Middle frontal gyrus (tissue), 1 donor: ENCODE data around the gene MRPL44.
A peak's percentile ranks its signal among the peaks of the same experiment; 100 is the strongest.

Source experiments
- DNase-seq: peaks from one replicate; pipeline ENCODE4 v3.0.0-alpha.2; 2015; ENCODE audit warnings: low spot score; ENCODE audit errors: extremely low spot score

MRPL44 gene

GRCh38 chr2:223957092-223957851 is at the start of gene MRPL44:
Gene MRPL44, plus strand, starts transcription at chr2:223957463. Its CDS starts 10 bp downstream, at chr2:223957473.
- DNase-seq, result peak; percentile 94

DNA sequence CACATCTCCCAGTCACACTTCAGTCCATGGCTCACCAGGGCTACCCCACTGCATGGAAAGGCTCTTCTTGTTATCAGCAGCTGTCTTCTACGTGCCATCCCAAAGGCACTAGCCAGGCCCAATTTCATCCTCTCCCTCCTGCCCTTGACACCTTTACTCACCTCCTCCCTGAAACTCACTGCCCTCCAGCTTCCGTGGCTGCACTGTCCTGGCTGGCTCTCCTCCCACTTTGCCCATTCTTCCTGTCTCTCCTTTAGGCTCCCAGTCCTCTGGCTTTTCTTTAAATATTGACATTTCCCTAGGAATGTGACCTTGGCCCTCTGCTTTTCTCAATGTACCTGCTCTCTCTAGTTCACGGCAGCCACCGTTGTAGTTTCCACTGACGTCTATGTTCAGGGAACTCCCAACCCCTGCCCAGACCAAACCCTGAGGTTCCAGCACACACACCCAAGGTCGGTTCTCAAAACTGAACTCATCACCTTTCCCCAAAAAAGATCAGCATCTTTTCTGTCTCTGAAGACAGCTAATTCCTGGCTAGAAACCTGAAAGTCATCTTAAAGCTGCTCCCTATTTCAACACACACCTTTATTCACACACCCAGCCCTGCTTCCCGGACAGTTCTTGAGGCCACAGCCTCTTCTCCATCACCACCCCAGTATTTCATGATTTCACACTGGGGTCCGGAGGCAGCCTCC is 48.8 kb upstream of the MRPL44 start:
- DNase-seq, result no peak

DNA sequence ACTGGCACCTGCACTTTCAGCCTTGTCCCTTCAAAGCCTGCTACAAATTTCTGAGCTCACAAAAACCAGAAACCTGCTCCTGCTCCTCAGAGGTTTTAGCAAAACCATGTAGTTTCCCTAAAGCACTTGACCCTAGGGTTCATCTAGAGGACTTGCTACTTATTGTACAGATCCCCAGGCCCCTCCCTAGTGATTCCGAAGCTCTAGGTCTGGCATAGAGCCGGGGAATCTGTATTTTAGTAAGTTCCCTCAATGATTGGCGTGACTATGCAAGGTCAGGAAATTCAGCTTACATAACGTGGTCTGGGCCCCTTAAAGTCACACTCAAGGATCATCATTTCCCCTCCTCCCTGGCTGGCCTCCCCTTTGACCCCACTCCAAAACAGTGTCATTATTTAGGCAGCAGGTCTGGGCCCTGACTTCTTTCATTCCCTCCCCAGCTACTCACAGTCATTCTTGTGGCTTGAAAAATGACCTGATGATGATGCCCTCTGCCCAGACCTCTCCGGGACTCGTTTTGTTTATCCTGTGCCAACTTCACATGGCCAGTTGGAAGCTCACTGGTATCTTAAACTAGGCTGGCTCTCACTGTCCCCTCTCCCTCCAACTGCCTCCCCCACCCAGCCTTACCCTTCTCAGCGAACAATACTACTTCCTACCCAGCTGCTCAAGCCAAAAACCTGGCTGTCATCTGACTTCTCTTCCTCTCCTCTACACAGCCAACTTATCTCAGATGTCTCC is 48.1 kb upstream of the MRPL44 start:
- no peak for DNase-seq

DNA sequence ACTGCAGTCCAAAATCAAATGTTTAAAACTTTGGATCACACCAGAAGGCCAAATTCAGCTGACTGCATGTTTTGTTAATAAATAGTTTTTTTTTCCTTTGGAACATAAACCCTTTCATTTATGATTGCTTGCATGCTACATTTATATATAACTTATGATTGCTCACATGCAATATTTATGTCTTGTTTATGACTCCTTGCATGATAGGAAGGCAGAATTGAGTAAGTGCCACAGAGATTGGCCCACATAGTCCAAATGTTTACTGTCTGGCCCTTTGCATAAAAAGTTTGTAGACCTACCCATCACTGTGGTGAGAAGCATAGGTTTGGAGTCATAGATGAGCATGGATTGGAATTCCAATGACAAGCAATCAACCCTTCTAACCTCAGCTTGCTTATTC is 42.9 kb upstream of the MRPL44 start:
- DNase-seq, result no peak

- DNase-seq, result no peak
These were observed 42.2 kb upstream of the MRPL44 start for GRCh38 chr2:223915071-223915470.

DNA sequence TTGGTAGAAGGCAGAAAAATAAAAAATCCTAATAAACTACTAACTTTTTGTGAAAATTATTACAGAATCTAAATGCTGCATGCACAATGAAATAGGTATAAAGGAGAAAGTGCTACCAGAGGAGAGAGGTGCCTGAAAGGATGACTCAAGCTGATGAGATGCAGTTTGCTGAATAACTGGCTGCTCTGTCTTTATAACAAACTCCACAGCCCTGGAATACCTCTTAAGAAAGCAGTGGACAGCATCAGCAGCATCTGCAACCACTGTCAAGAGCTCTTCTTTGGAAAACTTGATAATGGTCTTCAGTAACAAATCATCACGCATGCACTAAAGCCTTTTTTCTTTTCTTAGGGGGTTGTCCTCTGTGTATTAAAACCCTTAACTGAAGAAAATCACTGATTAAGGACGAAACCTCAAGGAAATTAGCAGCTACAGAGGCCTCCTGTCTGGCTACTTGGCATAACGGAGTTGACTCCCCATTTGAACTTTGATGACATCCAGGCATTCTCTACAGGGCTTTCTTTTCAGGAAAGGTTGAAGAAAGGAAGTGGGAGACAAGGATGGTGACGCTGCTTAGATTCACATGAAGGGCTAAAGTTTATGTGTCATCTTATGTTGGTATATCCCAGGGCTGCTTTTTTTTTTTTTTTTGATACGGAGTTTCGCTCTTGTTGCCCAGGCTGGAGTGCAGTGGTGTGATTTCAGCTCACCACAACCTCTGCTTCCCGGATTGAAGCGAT is 40.9 kb upstream of the MRPL44 start:
- no peak for DNase-seq

GRCh38 chr2:223918671-223919134 is 38.6 kb upstream of the MRPL44 start:
- no peak for DNase-seq

GRCh38 chr2:223920109-223920508 is 37.2 kb upstream of the MRPL44 start:
- DNase-seq, result no peak

DNA sequence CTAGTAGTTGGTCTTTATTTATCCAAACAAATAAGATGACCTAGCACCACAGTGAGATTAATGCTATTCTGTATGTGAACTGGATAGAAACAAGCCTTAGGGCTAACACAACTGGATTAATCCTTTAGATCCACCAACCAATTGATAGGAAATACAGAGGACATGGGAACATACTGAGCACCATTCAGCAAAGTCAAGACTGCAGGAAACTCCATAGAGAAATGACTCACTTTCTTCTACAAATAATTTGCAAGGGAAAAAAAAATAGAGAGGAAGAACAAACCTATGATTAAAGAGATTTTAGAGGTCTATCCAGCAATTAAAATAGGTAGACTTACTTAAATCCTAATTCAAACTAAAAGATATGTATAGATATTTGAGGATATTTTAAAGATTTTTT is 36.1 kb upstream of the MRPL44 start:
- DNase-seq, result no peak

DNA sequence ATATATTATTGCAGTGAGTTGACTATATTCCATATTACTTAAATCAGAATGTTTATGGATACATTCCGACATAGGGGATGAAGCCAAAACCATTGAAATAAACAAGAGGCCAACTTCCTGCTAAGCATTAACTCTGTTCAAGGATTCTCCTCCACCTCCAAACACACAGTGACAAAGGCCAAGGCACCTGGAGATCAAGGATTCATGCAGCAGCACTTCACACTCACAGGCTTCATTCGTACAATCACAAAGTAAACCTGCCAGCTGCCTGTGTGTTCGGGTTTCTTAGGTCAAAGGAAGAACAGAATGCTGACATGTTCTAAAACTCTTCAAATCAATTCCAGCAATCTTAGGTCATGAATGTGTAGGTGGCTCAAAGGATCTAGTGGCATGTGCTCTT is 35.0 kb upstream of the MRPL44 start:
- DNase-seq, result no peak

GRCh38 chr2:223923976-223924375 is 33.3 kb upstream of the MRPL44 start:
- no peak for DNase-seq

- no peak for DNase-seq
These were observed 32.2 kb upstream of the MRPL44 start for GRCh38 chr2:223925106-223925505.

GRCh38 chr2:223928113-223929006 is 28.9 kb upstream of the MRPL44 start:
- DNase-seq, result no peak

DNA sequence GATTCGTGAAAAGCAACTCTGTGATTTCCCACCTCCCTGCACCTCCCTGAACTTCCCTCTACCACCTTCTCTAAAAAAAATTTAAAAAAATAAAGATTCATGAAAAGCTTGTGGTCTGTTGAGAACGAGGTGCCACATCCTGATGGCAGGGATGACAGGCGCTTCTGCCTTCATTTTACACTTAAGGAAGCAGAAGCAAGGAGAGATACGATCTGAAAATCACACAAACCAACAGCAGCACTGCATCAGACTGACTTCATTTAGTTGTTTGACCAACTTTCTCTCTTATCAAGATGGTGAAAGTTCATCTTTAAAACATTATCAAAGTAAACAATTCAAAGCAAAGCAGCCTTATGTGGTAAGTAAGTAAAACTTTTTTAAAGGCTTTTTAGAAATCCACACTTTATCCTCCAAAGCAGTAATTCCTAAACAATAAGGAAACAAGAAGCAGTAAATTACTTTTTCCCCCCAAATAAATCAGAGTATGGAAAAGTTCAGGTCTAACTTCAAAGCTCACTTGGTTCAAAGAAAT is 27.6 kb upstream of the MRPL44 start:
- DNase-seq, result no peak

- peak; percentile 42 for DNase-seq
These were observed 26.9 kb upstream of the MRPL44 start for GRCh38 chr2:223930103-223930976.

GRCh38 chr2:223932816-223933800 is 24.2 kb upstream of the MRPL44 start:
- DNase-seq, result no peak

GRCh38 chr2:223934870-223935269 is 22.4 kb upstream of the MRPL44 start:
- DNase-seq, result no peak
